Placental epithelial cell (primary cell): ENCODE measurements around the gene ADGRB2. TPM values are rescaled to one million over a fixed set of nuclear protein-coding genes. Genes with fewer than 3 reads are reported as not detected.

ENCODE experiments used
- small RNA-seq: library from RNA; depleted of rRNA; stranded (forward); fragments of <200 nt; gene quantifications from one replicate; pipeline ENCODE3, GENCODE V24; 2012
- total RNA-seq: library from RNA; depleted of rRNA; stranded (reverse); fragments of >200 nt; gene quantifications from 2 replicates; pipeline ENCODE4 v1.2.3, GENCODE V29; 2012

The ADGRB2 gene
- 1.8 and 4.3 TPM in 2 replicates for total RNA-seq

GRCh38 chr1:31764312-31765040 lies at the start of gene ADGRB2:
ADGRB2 (minus strand) TSS chr1:31764340; CDS start chr1:31757221, 7,119 bp downstream.

GRCh38 chr1:31703431-31704270 lies 60.5 kb downstream of the ADGRB2 start, which contains the start of gene COL16A1:
COL16A1 (minus strand) TSS chr1:31704017; CDS start chr1:31702193, 1,824 bp downstream.

Small RNA genes within 50 kb of the gene (small RNA-seq; reads per million reads assigned to genes)
- gene MIR4254 = not detected

Other genes starting within 250 kb of the ADGRB2 start
- 13.3 and 119 TPM in 2 replicates for gene TINAGL1, start 187.8 kb downstream of the ADGRB2 start, total RNA-seq
- not detected in 2 replicates for gene HCRTR1, start 146.7 kb downstream of the ADGRB2 start, total RNA-seq
- 86.0 and 108 TPM in 2 replicates for gene PEF1, start 119.5 kb downstream of the ADGRB2 start, total RNA-seq
- gene COL16A1, start 60.3 kb downstream of the ADGRB2 start, total RNA-seq = 26.6 and 99.7 TPM in 2 replicates
- gene SPOCD1, start 51.7 kb upstream of the ADGRB2 start, total RNA-seq = 0.54 and 0.79 TPM in 2 replicates
- 168 and 335 TPM in 2 replicates for gene PTP4A2, start 174.0 kb upstream of the ADGRB2 start, total RNA-seq
- gene KHDRBS1, start 249.5 kb upstream of the ADGRB2 start, total RNA-seq = 49.5 and 52.6 TPM in 2 replicates